GM18520 (cell line): ENCODE results near the gene IRX2.

Source experiments
- ATAC-seq: cut with Tn5 transposase; IDR thresholded peaks from one replicate; pipeline ENCODE4 v1.9.1; 2021; ENCODE audit not compliant: unreplicated experiment

IRX2 gene

GRCh38 chr5:2699231-2699630 lies 52.2 kb downstream of the IRX2 start:
- ATAC-seq, result no peak

- ATAC-seq, result no peak
Measured at GRCh38 chr5:2698581-2698980, 52.9 kb downstream of the IRX2 start.

- no peak for ATAC-seq
Measured at GRCh38 chr5:2697446-2698200, 53.9 kb downstream of the IRX2 start.

GRCh38 chr5:2697041-2697440 lies 54.4 kb downstream of the IRX2 start:
- ATAC-seq, result no peak
